ENCODE results near the gene NUB1. TPM values are rescaled to one million over a fixed set of nuclear protein-coding genes. Genes with fewer than 3 reads are reported as not detected.
A peak's percentile ranks its signal among the peaks of the same experiment; 100 is the strongest.

Gene NUB1
- total RNA-seq, 4 donors from 2014 or later = 27.9 to 51.1 (median 39.1) TPM

GRCh38 chr7:151379193-151379520, 37.5 kb downstream of the NUB1 start:
- no peak for DNase-seq
- no peak overlapping the region for H3K4me3 ChIP-seq
- TF ChIP-seq POLR2A (IDR thresholded peaks at IDR 0.05) = no peak
- TF ChIP-seq CTCF (IDR thresholded peaks at IDR 0.05) = no peak
- H3K4me1 ChIP-seq = peaks cover 0 to 7% of the 10 kb centered on the region in 2 donors
- H3K27me3 ChIP-seq = no peaks in the 10 kb centered on the region
- no peaks in the 10 kb centered on the region for H3K36me3 ChIP-seq
- intact Hi-C loops (cut with DNase I; ENCODE audit: low total_unique reads) = no loop called here
- H3K27ac ChIP-seq = no peak overlapping the region
- H3K9me3 ChIP-seq = no peaks in the 10 kb centered on the region

- TF ChIP-seq POLR2A (IDR thresholded peaks at IDR 0.05) (no peak), CTCF (IDR thresholded peaks at IDR 0.05) (no peak)
- Histone ChIP-seq H3K36me3 (no peaks in the 10 kb centered on the region), H3K9me3 (no peaks in the 10 kb centered on the region), H3K4me1 (peaks cover 0 to 7% of the 10 kb centered on the region in 2 donors), H3K4me3 (no peak overlapping the region), H3K27ac (no peak overlapping the region), H3K27me3 (no peaks in the 10 kb centered on the region)
- DNase-seq = no peak
- intact Hi-C loops (cut with DNase I; ENCODE audit: low total_unique reads) = no loop called here
These were observed 38.1 kb downstream of the NUB1 start for GRCh38 chr7:151379534-151380198.

- no peaks in the 10 kb centered on the region for H3K9me3 ChIP-seq
- no peak for DNase-seq
- H3K36me3 ChIP-seq = no peaks in the 10 kb centered on the region
- H3K27ac ChIP-seq = no peak overlapping the region
- no peak overlapping the region for H3K4me3 ChIP-seq
- H3K4me1 ChIP-seq = peaks cover 0 to 7% of the 10 kb centered on the region in 2 donors
- TF ChIP-seq CTCF (IDR thresholded peaks at IDR 0.05) (no peak), POLR2A (IDR thresholded peaks at IDR 0.05) (no peak)
- H3K27me3 ChIP-seq = no peaks in the 10 kb centered on the region
- intact Hi-C loops (cut with DNase I; ENCODE audit: low total_unique reads) = no loop called here
These were observed 38.8 kb downstream of the NUB1 start for GRCh38 chr7:151380199-151381097.

GRCh38 chr7:151381098-151381347, 39.4 kb downstream of the NUB1 start:
- H3K9me3 ChIP-seq = no peaks in the 10 kb centered on the region
- H3K4me1 ChIP-seq = peaks cover 0 to 7% of the 10 kb centered on the region in 2 donors
- TF ChIP-seq CTCF (IDR thresholded peaks at IDR 0.05) = no peak
- TF ChIP-seq POLR2A (IDR thresholded peaks at IDR 0.05) = no peak
- intact Hi-C loops (cut with DNase I; ENCODE audit: low total_unique reads) = no loop called here
- no peak for DNase-seq
- H3K27ac ChIP-seq = peak overlapping the region in 1 of 2 donors; percentile 0
- H3K27me3 ChIP-seq = no peaks in the 10 kb centered on the region
- H3K4me3 ChIP-seq = peak overlapping the region in 1 of 2 donors; percentile 22
- H3K36me3 ChIP-seq = no peaks in the 10 kb centered on the region

GRCh38 chr7:151381348-151382078, 39.9 kb downstream of the NUB1 start:
- Histone ChIP-seq H3K27me3 (no peaks in the 10 kb centered on the region), H3K4me3 (peak overlapping the region in 1 of 2 donors; percentile 22), H3K36me3 (no peaks in the 10 kb centered on the region), H3K4me1 (peaks cover 0 to 7% of the 10 kb centered on the region in 2 donors), H3K9me3 (no peaks in the 10 kb centered on the region), H3K27ac (peak overlapping the region in 1 of 2 donors; percentile 0)
- DNase-seq = no peak
- TF ChIP-seq POLR2A (IDR thresholded peaks at IDR 0.05) (no peak), CTCF (IDR thresholded peaks at IDR 0.05) (no peak)
- intact Hi-C loops (cut with DNase I; ENCODE audit: low total_unique reads) = no loop called here
